Measurements from ENCODE around the gene PCAT7. TPM values are rescaled to one million over a fixed set of nuclear protein-coding genes. Genes with fewer than 3 reads are reported as not detected.
"Not testable (repeated sequence)": the region's sequence is repeated elsewhere in the genome, so short reads cannot be mapped to it uniquely, and the experiment has no call there.

The PCAT7 gene
- total and polyA plus RNA-seq, 7 donors = 0.12 to 0.62 (median 0.42) TPM; not detected in 2

DNA sequence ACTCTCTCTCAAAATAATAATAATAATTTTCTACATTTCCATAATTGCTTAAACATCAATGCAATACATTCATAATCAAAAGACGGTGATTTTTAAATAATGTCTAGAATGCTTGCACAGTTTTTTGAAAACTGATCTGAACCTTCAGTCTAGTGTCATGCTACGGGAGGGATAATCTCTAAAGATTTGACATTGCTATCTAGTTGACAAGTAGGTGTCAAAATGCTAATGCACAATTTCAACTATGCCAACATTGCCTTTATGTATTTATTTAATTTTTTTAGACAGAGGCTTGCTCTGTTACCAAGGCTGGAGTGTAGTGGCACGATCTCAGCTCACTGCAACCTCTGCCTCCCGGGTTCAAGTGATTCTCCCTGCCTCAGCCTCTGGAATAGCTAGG is 16.0 kb upstream of the PCAT7 start:
- TF ChIP-seq, protein P1, sequence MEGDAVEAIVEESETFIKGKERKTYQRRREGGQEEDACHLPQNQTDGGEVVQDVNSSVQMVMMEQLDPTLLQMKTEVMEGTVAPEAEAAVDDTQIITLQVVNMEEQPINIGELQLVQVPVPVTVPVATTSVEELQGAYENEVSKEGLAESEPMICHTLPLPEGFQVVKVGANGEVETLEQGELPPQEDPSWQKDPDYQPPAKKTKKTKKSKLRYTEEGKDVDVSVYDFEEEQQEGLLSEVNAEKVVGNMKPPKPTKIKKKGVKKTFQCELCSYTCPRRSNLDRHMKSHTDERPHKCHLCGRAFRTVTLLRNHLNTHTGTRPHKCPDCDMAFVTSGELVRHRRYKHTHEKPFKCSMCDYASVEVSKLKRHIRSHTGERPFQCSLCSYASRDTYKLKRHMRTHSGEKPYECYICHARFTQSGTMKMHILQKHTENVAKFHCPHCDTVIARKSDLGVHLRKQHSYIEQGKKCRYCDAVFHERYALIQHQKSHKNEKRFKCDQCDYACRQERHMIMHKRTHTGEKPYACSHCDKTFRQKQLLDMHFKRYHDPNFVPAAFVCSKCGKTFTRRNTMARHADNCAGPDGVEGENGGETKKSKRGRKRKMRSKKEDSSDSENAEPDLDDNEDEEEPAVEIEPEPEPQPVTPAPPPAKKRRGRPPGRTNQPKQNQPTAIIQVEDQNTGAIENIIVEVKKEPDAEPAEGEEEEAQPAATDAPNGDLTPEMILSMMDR (IDR thresholded peaks at IDR 0.05) = no peak

DNA sequence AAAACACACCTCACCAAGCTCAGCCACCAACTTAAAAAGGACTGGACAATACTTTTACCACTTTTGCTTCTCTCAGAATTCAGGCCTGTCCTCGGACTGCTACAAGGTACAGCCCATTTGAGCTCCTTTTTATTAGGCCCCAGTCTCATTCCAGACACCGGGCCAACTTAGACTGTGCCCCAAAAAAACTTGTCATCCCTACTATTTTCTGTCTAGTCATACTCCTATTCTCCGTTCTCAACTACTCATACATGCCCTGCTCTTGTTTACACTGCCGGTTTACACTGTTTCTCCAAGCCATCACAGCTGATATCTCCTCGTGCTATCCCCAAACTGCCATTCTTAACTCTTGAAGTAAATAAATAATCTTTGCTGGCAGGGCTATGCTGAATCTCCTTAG is 10.5 kb upstream of the PCAT7 start:
- H3K36me3 ChIP-seq (ENCODE audit: insufficient read depth in 1 of 2, low read depth in 1 of 2); H3K4me1 ChIP-seq; H3K4me3 ChIP-seq; ATAC-seq; H3K9me3 ChIP-seq; DNase-seq; H3K27ac ChIP-seq; intact Hi-C loops (cut with DNase I); H3K27me3 ChIP-seq (ENCODE audit: insufficient read depth in 3 of 3, low read length in 2 of 3): not testable (repeated sequence)
- 88 to 90% (median 90%) methylated on average over 2 to 3 of the region's 5 CpGs for WGBS, 3 donors

More for the DNA sequence above, 16.0 kb upstream of the PCAT7 start:
- H3K27ac ChIP-seq = no peak overlapping the region
- no peak overlapping the region for H3K4me3 ChIP-seq
- H3K4me1 ChIP-seq = no peaks in the 10 kb centered on the region
- WGBS, 3 donors = 80 to 93% (median 88%) methylated on average over 4 of the region's 4 CpGs
- DNase-seq = no peak
- H3K36me3 ChIP-seq (ENCODE audit: insufficient read depth in 1 of 2, low read depth in 1 of 2) = no peaks in the 10 kb centered on the region
- no peak for ATAC-seq
- intact Hi-C loops (cut with DNase I) = no loop called here
- H3K9me3 ChIP-seq = no peaks in the 10 kb centered on the region
- no peaks in the 10 kb centered on the region for H3K27me3 ChIP-seq (ENCODE audit: insufficient read depth in 3 of 3, low read length in 2 of 3)

DNA sequence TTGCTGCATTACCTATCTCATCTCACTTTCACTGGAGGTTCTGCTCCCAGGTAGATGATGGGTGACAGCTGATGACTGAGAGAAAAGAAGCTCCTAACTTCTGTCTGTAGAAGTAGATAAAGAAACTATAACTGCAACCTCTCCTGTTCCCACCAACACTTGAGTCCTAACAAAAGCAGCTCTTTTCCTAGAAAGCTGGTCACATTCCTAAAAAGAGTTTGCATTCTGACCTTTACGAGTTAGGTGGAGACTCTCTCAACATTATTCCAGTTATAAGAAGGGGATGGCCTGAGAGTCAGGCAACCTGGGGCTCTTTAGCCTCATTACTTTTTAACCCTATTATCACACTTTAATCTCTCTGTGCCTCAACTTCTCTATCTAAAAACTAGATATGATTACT is 8.9 kb upstream of the PCAT7 start:
- ATAC-seq (no peak), DNase-seq (no peak)
- H3K27ac ChIP-seq = no peak overlapping the region
- peaks cover 4% of the 10 kb centered on the region for H3K4me1 ChIP-seq
- intact Hi-C loops (cut with DNase I) = no loop called here
- WGBS, 3 donors = 26 to 62% (median 58%) methylated on average over 1 of the region's 1 CpG
- no peaks in the 10 kb centered on the region for H3K36me3 ChIP-seq (ENCODE audit: insufficient read depth in 1 of 2, low read depth in 1 of 2)
- no peaks in the 10 kb centered on the region for H3K9me3 ChIP-seq
- H3K4me3 ChIP-seq = no peak overlapping the region
- TF ChIP-seq, protein P1 (IDR thresholded peaks at IDR 0.05) = no peak
- no peaks in the 10 kb centered on the region for H3K27me3 ChIP-seq (ENCODE audit: insufficient read depth in 3 of 3, low read length in 2 of 3)

DNA sequence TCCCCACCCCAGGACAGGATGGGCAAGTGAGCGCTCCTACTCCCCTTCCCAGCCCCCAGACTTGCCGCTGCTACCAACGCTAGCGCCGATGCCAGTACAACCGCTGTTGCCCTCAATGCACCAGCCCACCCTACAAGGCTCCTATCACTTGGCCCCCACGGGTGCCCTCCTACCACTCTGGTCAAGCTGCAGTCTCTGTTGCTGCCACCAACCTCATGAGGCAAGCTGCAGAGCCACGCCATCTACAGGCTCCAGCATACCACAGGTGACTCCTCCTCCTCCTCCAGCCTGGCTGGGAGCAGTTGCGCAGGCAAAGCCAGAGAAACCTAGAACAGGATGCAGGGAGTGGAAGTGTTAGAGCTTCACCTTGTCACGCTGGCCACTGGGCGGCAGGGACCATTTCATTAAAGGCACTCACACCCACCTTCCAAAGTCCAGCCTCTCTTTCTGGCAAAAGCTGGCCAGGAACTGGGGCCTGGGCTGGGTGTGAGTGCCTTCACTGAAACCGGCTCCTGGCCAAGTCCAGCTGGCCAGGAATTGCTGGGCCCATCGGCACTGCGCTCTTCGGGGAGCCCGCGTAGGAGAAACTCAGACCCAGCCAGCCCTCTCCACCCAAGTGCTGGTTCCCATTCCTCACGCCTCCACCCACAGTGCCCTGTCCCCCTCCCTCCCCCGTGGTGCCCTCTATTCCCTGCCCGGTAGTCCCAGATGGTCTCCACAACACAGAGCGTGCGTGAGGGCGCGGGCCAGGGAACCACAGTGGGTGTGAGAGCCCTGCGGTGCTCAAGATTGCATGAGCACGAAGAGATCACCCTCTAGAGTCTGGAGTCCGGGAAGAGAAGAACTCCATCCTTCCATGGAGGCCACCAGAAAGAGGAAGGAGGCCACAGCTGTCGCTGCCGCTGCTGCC is 1.6 kb upstream of the PCAT7 start:
- TF ChIP-seq, protein P1 (IDR thresholded peaks at IDR 0.05) = no peak
- Histone ChIP-seq H3K27me3 (ENCODE audit: insufficient read depth in 3 of 3, low read length in 2 of 3) (no peaks in the 10 kb centered on the region), H3K4me1 (peaks cover 4% of the 10 kb centered on the region), H3K36me3 (ENCODE audit: insufficient read depth in 1 of 2, low read depth in 1 of 2) (no peaks in the 10 kb centered on the region), H3K27ac (no peak overlapping the region), H3K4me3 (no peak overlapping the region), H3K9me3 (no peaks in the 10 kb centered on the region)
- DNase-seq (no peak), ATAC-seq (no peak)
- intact Hi-C loops (cut with DNase I) = loop anchor here in 1 of 2 donors (2.0 kb wide), 1 partner anchor 50 kb away; no protein-coding TSS in a partner anchor
- 89 to 93% (median 92%) methylated on average over 29 of the region's 29 CpGs for WGBS, 3 donors

DNA sequence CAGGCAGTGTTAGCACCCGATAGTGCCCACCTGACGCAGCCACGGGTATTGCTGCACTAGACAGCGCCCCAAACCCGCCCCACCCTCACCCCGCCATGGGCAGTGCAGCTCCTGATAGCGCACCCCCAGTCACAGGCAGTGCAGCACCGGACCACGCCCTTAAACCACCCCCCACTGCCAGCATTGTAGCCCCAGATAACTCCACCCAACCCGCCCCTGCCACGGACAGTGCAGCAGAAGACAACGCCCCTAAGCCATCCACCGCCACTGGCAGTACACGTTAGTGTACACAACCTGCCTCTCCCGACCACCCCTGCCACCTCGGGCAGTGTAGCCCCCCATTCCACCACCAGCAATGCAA is 825 bp upstream of the PCAT7 start:
- Histone ChIP-seq H3K27me3 (ENCODE audit: insufficient read depth in 3 of 3, low read length in 2 of 3) (no peaks in the 10 kb centered on the region), H3K9me3 (no peaks in the 10 kb centered on the region), H3K4me1 (peaks cover 4% of the 10 kb centered on the region), H3K4me3 (peak overlapping the region; percentile 46), H3K36me3 (ENCODE audit: insufficient read depth in 1 of 2, low read depth in 1 of 2) (peaks cover 0 to 7% of the 10 kb centered on the region in 2 donors), H3K27ac (no peak overlapping the region)
- TF ChIP-seq, protein P1 (IDR thresholded peaks at IDR 0.05) = no peak
- intact Hi-C loops (cut with DNase I) = no loop called here
- 86 to 90% (median 89%) methylated on average over 16 of the region's 16 CpGs for WGBS, 3 donors
- ATAC-seq (peak in 2 of 4 donors; percentile 16 to 21), DNase-seq (no peak)

All from psoas muscle (tissue), 8 donors.